Measurements from ENCODE around the gene NUMA1. TPM values are rescaled to one million over a fixed set of nuclear protein-coding genes. Genes with fewer than 3 reads are reported as not detected.

Gene NUMA1
- total RNA-seq, 4 donors from 2014 or later = 121 to 365 (median 225) TPM

DNA sequence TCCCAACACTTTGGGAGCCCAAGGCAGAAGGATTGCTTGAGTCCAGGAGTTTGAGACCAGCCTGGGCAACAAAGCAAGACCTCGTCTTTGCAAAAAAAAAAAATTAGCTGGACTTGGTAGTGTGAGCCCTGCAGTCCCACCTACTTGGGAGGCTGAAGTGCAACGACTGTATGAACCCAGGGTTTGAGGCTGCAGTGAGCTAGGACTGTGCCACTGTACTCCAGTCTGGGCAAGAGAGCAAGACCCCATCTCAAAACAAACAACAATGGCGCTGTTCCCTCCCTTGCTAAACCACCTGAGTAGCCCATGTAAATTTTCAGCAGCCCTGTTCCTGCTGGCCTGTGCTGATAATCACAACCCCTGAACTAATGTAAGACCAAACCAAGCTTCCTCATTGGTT lies 19.7 kb upstream of the NUMA1 start:
- TF ChIP-seq CTCF (IDR thresholded peaks at IDR 0.05; ENCODE audit: low read depth) = no peak

- TF ChIP-seq CTCF (IDR thresholded peaks at IDR 0.05; ENCODE audit: low read depth) = no peak
Measured at GRCh38 chr11:72098741-72099140, 18.4 kb upstream of the NUMA1 start.

- no peak for TF ChIP-seq CTCF (IDR thresholded peaks at IDR 0.05; ENCODE audit: low read depth)
Measured at GRCh38 chr11:72091292-72091691, 10.9 kb upstream of the NUMA1 start.

GRCh38 chr11:72088076-72088808 lies 7.9 kb upstream of the NUMA1 start:
- no peak for TF ChIP-seq CTCF (IDR thresholded peaks at IDR 0.05; ENCODE audit: low read depth)

GRCh38 chr11:72085621-72086351 lies 5.4 kb upstream of the NUMA1 start:
- TF ChIP-seq CTCF (IDR thresholded peaks at IDR 0.05; ENCODE audit: low read depth) = no peak

DNA sequence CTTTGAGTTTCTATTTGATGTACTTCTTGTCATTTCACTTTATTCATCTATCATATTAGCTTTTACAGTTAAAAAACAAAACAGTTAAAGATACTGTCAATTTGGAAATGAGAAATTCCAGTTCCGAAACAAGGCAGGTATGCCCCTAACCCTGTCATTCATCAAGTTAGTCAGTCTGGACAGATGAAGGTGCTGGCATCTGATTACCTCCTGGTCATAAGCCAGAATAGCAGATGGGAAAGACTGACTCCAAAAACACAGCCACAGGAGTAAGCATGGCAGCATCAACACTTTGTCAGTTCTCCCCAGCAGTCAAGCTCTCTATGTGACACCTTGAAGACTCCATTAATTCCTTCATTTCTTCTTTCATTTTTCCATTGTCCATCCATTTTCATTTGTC lies 4.6 kb upstream of the NUMA1 start:
- TF ChIP-seq CTCF (IDR thresholded peaks at IDR 0.05; ENCODE audit: low read depth) = no peak

DNA sequence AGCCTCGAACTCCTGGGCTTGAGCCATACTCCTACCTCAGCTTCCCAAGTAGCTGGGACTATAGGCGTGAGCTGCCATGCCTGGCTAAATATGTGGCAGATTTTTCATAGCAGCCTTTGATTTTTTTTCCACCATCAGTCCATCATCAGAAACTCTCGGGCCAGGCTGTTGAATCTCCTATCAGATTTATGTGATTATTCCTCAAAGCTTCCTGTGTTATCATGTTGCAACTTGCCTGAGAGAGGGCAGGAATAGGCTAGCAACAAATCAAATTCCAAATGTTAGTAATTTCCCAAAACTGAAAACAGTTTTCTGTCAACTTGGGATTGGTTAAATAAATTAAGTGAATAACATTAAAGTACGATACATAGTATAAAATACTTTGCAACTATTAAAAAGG lies 3.7 kb upstream of the NUMA1 start:
- TF ChIP-seq CTCF (IDR thresholded peaks at IDR 0.05; ENCODE audit: low read depth) = no peak

All from subcutaneous adipose tissue (tissue), 4 donors.